ENCODE results near the gene HIF1A.
"Not testable (repeated sequence)": the region's sequence is repeated elsewhere in the genome, so short reads cannot be mapped to it uniquely, and the experiment has no call there.

The HIF1A gene

DNA sequence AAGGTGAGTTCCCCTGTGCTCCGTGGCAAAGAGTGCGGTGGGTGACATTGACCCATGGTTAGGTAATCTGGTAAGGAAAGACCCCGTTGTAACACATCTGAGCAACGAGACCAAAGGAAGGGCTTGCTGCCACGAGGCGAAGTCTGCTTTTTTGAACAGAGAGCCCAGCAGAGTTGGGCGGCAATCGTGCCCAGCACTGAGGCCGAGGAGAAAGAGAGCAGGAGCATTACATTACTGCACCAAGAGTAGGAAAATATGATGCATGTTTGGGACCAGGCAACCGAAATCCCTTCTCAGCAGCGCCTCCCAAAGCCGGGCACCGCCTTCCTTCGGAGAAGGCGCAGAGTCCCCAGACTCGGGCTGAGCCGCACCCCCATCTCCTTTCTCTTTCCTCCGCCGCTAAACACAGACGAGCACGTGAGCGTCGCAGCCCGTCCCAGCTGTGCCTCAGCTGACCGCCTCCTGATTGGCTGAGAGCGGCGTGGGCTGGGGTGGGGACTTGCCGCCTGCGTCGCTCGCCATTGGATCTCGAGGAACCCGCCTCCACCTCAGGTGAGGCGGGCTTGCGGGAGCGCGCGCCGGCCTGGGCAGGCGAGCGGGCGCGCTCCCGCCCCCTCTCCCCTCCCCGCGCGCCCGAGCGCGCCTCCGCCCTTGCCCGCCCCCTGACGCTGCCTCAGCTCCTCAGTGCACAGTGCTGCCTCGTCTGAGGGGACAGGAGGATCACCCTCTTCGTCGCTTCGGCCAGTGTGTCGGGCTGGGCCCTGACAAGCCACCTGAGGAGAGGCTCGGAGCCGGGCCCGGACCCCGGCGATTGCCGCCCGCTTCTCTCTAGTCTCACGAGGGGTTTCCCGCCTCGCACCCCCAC, at the start of gene HIF1A:
Gene HIF1A (plus strand): TSS at position 684 of the 865 bp plus-strand sequence. CDS start 292 bp downstream, outside the sequence.
- DNase-seq = peak; percentile 98

DNA sequence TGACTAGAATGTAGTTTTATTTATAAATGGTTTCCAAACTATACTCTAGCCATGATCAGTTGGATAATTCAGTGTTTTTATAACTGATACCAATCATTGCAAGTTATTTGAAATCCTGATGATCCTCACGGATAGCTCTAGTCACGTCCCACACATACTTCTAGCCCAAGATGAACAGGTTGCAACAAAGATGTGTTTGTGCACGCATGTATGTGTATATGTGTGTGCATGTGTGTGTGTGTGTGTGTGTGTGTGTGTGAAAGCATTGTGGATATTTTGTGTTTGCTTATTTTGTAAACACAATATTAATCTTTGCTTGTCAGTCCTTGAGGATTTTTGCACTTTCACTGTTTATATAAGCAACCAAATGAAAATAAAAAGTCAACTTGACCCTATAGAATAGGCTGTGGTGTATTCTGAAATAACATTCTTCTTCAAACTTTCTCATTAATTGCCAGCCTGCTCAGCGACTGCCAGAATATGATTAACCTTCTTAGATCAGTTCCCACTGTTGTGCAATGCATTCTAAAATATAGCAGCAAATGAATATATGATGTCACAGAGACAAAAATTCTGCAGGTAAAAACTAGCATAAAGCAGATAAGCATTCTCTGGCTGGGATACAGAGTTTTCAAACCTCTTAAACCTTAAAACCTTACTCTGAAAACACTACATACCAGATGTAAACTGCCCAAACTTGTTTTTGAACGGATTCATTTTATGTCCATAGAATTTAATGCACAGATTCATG, 48.8 kb upstream of the HIF1A start:
- DNase-seq = no peak

DNA sequence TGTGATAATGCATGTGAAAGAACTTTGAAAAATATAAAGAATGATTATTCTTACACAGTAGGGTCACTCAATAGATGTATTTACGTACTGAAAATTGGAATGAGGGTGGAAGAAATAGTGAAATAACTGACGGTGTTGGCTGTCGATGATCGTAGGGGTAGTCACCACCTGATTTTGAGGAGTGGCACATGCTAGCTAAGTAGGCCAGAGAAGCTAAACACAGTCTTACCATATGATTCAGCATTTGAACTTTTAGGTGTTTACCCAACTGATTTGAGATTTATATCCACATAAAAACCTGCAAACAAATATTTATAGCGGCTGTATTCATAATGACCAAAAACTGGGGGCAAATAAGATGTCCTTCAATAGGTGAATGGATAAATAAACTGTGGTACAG, 47.6 kb upstream of the HIF1A start:
- DNase-seq = no peak

DNA sequence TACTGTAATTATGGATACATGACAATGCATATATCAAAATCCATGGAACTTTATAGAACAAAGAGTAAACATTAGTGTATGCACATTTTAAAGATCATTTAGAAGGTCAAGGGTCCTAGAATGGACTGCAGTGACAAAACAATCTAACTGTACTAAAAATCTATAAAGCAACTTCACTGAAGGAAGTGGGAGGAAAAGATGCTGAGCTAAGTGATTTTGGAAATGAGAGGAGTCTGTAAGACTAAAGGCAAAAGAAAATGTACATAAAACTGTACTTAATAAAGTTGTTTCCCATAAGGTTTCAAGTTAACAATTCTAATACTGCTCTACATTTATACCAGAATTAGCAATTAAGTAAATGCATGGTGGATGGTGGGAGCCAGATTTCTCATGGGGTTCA, 46.9 kb upstream of the HIF1A start:
- no peak for DNase-seq

DNA sequence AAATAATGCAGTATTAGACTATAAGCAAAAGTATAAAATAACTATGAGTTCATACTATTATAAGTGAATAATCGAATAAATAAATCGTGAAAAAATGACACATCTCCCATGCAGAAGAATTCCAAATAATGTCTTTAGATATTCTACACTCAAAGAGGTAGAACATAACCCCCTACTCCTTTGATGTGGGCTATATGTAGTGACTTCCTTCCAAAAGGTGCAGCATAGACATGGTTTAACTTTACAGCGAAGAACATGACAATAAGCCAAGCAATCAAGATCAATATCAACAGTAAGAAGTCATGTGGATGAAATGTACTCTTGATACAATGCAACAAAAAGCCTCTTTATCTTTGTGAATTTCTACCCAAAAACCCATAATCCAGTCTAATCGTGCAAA, 46.0 kb upstream of the HIF1A start:
- DNase-seq = no peak

DNA sequence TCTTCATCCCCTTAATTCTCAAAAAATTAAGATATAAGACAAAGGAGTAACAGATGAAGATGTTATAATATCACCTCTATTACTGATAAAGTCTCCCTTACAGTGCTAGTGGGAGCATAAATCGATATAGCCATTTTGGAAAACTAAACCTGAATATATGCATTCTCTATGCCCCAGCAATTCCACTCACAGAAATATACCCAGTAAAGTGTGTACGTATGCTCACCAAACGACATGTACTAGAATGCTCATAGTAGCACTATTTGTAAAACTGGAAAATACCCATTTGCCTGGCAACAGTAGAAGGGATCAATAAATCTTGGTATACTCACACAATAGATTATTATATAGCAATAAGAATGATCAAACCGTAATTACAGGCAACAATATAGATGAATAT, 44.0 kb upstream of the HIF1A start:
- DNase-seq = no peak

DNA sequence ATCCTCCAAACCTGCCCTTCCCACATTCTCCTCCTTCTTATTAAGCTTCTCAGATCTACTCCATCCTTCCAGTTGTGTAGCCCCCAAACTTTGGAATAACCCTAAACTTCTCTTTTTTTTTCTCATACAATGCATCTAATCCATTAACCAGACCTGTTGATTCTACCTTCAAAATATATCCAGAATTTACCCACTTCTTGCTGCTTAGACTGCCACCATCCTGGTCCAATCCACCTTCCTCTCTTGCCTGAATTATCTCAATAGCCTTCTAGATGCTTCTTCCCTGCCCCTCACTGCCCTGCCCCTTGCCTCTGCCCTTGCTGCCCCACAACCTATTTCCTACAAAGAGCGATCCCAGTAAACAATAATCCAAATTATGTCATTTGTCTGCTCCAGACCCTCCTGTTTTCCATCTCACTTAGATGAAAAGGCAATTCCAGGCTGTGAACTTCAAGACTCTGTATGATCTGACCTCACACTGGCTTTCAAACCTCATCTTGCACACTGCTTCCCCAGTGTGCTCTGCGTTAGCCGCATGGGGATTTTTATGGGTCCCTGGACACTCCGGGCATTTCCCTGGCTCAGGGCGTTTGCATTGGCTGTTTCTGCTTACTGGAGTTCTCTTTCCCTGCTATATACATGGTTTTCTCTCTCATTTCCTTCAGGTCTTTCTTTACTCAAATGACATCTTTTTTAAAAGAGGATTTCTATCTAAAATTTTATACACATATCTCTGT, 42.6 kb upstream of the HIF1A start:
- no peak for DNase-seq

DNA sequence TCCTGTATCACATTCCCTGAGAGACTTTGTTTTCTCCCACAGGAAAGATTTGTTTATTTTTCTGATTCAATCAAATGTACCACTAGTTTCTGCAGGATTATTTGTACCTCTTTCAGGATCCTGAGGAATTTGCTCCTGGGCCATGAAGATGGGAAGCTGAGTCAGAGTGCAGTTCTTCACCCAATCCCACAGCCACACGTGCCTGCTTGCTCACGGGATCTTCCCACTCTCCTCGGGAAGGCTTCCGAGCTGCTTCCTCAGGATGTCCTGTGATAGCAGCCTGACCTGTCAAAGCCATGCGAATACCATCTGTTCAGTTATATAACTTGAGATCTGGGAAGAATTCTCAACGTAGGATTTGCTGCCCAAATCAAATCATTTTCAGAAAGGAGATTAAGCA, 41.8 kb upstream of the HIF1A start:
- no peak for DNase-seq

DNA sequence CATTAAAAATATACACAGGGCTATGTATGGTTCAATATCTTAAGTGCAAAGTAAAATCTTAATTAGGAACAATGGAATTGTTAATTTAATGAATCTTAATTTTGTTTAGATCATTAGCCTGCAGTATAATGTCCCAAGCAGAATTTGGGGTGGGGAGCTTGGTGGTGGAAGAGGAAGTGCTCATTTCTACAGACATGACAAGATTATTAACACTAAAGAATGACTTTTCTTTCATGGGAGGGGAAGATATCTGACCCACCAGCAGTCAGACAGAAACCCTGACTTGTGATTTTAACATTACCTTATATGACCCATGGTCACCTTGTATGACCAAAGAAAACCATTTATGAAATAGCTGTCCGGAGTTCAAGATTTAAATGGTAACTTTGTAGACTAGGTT, 41.3 kb upstream of the HIF1A start:
- no peak for DNase-seq

DNA sequence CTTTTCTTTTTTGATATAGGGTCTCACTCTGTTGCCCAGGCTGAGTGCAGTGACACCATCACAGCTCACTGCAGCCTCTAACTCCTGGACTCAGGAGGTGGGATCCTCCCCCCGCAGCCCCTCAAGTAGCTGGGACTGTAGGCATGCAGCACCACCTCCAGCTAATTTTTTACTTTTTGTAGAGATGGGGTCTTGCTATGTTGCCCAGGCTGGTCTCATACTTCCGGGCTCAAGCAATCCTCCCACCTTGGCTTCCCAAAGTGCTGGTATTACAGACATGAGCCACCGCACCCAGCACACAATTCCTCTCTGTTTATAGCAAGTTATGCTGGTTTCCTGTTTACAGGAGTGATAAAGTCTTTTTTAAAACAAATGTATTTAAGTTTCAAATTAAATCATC, 39.5 kb upstream of the HIF1A start:
- no peak for DNase-seq

DNA sequence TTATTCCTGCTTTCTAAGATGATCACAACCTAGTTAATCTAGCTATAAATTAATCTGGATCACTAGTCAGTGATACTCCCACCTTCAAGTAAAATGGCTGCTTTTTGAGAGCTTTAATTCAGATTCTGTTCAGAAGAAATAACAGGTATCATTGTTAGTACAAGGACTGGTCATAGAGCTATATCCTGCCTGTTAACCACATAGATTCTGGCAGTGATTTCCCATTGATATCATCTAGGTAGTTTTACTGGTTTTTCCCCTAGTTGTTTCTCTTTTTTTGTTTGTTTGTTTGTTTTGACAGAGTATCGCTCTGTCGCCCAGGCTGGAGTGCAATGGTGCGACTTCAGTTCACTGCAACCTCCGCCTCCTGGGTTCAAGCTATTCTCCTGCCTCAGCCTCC, 39.0 kb upstream of the HIF1A start:
- DNase-seq = no peak

DNA sequence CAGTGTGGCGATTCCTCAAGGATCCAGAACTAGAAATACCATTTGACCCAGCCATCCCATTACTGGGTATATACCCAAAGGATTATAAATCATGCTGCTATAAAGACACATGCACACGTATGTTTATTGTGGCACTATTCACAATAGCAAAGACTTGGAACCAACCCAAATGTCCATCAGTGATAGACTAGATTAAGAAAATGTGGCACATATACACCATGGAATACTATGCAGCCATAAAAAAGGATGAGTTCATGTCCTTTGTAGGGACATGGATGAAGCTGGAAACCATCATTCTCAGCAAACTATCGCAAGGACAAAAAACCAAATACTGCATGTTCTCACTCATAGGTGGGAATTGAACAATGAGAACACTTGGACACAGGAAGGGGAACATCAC, 37.2 kb upstream of the HIF1A start:
- not testable (repeated sequence) for DNase-seq

DNA sequence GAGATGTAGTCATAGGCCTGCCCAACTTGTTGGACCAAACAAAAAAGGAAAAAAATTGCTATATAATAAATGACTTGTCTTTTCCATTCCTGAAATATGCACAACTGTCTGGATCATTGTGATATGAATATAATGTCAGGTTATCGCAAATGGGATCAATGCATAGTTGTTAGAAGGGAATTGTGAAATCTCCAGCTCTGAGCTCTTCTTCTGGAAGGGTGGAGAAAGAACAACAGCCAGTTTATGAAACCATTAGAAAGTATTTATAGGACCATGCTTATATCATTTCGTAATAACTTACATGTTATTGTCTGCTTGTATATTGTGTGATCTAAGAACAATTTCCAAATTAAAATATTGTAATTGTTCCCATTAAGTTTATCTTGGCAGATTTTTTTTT, 35.7 kb upstream of the HIF1A start:
- no peak for DNase-seq

DNA sequence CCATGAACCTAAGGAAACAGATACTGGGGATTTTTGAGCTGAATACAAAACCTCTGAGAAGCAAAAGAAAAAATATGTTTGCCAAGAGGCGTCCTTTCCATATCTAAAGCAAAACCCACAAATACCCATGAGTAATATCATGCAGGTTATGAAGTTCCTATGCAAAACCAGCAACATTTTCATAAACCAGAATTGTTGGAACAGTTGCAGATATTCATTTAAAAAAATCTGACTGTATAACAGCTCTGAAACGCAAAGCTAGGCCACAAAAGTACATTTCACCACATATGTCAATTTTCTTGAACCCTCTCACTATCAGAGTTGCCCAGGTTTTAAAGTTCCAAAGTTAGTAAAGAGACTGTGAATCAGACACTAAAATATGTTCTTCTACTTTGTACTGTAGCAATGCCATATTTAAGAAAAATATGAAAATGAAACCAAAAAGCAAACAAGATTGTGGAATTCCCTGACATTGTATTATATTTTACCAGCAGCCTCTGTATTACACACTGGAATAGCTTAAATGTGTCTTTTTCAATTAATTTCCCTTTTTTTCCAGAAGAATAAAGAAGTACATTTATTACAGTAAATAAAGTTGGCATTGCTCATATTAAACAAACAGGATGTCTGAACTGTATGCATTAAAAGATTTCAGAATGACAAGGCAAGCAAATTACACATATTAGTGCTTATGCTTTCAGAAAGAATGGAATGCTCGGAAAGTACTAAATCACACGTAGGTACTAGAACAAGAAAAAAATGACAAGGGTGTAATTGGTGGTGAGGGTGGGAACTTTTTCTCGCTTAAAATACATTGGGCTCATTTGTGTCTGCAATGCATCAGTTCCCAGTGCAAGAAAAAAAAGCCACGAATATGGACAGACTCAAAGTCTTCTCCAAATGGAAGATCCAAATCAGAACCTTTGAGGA, 33.6 kb upstream of the HIF1A start:
- no peak for DNase-seq

DNA sequence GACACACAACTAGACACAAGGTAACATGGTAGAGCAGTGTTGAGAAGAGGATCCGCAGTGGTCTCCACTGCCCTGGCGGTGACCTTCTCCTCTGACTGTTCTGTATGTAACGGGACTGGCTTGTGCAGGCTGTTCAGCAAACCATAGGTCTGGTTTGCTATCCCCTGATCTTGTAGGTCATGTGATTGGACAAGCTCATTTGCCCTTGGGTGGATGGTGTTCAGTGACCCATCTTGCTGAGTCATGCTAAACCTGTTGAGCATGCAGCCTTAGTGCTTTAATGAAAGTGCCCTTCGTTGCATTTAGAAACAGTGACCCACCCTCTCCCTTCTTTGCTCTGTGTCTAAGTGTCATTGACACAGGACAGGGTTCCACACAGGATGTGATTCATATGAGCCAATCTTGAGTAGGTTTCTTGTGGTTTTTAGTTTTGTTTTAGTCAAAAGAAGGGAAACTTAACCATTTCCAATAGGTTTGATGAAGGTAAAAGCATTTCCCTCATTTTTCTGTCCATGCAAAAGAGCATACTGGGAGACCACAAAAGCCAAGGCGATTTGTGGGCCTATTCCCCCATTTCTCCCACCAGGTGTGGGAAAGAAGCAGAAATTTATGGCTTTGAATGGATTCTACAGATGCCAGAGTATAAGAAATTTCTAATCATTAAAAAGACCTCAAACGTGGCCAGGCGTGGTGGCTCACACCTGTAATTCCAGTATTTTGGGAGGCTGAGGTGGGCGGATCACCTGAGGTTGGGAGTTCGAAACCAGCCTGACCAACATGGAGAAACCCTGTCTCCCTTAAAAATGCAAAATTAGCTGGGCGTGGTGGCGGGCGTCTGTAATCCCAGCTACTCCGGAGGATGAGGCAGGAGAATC, 32.6 kb upstream of the HIF1A start:
- DNase-seq = peak; percentile 71

DNA sequence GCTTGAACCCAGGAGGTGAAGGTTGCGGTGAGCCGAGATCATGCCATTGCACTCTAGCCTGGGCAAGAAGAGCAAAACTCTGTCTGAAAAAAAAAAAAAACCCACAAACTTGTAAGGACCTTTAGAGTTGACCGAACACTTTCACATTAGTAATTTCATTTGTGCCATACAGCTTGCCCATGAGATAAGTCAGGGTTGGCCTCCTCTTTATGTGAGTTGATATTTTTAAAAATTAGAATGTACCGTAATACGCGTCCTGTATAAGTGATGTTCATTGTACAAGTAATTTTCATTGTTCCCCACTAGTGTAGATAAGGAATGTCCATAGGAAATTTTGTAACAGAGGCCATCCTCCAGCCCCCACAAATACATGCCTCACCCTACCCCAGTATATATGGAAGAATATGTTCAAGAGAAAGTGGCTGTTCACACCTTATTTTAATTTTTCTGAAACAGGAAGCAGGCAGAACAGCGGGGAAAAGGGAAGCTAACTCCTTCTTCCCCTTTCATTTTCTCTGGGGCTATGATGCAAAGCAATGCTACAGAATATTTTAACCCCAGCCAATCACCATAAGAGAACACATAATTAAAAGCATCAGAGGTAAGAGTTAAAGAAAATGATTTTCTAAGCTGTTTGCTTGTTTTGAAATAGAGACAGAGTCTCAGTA, 31.9 kb upstream of the HIF1A start:
- peak; percentile 22 for DNase-seq

DNA sequence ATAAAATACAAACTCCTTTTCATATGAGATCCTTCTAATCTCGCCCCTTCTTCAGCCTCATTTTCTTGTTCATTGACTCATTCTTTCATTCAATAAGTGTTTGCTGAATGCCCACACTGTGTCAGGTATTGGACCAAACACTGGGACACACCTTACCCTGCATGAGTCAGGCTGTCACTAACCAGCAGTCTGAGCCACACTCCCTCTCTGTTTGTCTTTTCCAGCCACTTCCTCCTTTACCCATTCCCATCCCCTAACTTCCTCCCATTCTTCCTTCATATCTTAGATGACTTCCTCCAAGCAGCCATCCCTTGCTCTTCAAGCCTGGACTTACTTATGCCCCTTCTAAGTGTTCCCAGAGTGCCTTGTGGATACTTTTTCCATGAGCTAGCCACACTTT, 27.0 kb upstream of the HIF1A start:
- DNase-seq = no peak

DNA sequence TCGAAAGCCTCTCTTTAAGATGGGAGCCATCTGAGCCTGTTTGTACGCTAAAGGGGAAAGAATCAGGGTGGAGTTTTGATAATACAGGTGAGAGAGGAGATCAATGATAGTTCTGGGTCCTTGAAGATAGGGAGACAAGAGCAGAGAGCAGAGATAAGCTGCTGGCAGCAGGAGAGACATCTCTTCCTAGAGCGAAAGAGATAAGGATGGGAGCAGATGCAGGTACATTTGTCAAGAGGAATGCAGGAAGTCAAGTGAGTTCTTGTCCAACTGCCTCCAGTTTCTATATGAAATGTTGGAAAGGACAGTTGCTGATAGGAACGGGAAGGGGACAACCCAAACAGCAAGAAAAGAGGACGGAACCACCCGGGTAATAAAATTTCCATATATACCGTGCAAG, 24.7 kb upstream of the HIF1A start:
- no peak for DNase-seq

DNA sequence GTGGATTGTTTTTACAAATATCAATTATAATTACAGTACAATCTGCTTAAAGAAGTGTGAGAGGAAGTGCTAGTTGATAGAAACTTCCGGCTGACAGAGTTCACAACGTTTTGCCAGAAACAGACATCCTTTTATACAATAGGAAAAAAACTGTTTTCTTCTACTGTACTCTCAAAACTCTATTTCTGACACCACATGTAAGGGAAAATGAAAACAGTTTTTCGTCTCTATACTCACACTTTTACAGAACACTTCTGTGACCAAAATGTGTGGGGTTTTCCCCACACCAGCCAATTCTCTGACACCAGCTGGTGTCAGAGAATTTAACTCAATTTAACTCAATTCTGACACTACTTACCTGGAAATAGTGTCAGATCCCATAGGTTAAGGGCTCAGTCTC, 24.2 kb upstream of the HIF1A start:
- DNase-seq = peak; percentile 29

DNA sequence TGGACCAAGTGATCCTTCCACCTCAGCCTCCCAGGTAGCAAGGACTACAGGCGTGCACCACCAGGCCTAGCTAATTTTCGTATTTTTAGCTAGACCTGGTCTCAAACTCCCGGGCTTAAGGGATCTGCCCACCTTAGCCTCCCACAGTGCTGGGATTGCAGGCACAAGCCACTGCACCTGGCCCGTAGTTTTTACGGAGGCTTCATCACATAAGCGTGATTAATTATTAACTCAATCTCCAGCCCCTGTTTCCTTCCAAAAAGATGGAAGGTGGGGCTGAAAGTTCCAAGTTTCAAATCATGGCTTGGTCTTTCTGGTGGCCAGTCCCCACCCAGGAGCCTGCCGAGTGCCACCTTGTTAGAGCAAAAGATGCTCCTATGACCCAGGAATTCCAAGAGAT, 22.5 kb upstream of the HIF1A start:
- no peak for DNase-seq

DNA sequence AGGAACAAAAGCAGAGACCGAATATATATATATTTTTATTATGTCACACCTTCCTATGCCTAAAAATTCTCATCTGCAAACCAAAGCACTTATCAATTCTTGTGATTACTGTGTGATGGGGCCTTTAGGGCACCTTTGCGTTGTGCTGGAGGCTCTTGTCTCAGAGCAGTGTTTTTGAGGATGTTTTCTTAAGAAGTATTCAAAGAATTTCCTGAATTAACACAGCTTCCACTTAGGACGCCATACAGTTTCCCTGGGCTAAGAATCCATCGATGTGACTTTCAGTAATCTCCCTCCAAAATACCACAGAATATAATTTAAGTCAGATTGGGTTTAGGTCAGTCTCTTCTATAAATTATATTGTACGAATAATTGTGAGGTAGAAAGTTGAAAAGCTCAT, 22.0 kb upstream of the HIF1A start:
- no peak for DNase-seq
